Epidermal melanocyte (primary cell): ENCODE measurements around the gene ALDH8A1.

ENCODE experiments used
- DNase-seq: peaks from one replicate; pipeline ENCODE4 v3.0.0; 2011; ENCODE audit warnings: low spot score; ENCODE audit not compliant: insufficient read length

ALDH8A1 gene

GRCh38 chr6:134949927-134950326 is at the start of gene ALDH8A1:
Gene ALDH8A1, minus strand, starts transcription at chr6:134950101. Its CDS starts 48 bp downstream, at chr6:134950053.
- no peak for DNase-seq

- no peak for DNase-seq
Measured at GRCh38 chr6:134999107-134999506, 49.2 kb upstream of the ALDH8A1 start.

DNA sequence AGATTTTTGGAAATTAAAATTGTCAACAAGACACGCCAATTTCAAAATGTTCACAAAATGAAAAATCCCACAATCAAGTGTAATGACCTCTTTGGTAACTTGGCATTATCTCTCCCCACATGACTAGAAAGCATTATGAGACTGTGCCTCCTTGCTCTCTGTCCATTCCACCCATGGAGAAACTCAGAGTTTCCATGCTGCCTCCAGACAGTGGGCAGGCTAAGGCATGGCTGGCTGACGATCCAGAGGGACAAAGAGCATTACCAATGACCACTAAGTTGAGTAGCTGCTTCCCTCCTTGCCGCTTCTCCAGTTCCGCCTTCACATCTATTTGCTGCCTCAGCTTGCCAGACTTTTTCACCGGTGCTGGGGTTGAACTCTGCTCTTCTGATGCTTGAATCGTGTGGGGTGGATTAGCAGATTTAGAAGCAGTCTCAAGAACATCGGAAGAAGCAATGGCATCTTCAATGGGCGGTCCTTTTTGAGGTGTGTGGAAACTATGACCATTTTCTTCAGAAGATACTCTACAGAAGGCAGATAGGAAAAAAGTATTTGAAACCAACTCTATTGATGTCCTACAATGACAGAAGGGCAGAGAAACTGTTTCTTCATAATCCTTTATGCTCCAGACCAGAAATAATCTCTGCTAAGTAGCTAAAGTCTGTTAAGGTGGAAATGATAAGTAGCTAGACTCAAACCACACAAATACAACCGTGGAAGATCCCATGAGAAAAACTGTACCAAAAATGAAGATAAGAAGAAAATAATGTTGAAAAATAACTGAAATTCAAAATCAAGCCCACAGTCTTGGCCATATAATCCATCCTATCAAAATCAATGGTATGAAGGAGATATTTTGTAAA is 47.5 kb upstream of the ALDH8A1 start:
- no peak for DNase-seq

DNA sequence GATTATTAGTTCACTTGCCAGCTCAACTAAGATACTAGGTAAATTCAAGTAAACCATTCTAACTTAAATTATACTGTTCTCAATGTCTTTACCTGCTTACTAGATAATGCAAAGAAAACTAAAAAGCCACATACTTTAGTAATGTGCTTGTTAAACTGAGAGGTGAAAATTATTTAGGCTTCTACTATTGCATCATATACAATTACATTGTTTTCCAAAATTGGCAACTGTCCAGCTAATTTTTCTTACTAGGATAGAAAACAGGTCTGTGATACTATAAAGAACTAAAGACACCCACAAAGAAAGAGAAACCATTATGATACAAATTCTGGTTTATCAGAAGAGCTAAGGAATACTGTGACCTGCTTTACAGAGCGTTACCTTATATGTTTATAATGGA is 45.6 kb upstream of the ALDH8A1 start:
- DNase-seq = no peak

- DNase-seq = no peak
Measured at GRCh38 chr6:134994431-134994830, 44.5 kb upstream of the ALDH8A1 start.

DNA sequence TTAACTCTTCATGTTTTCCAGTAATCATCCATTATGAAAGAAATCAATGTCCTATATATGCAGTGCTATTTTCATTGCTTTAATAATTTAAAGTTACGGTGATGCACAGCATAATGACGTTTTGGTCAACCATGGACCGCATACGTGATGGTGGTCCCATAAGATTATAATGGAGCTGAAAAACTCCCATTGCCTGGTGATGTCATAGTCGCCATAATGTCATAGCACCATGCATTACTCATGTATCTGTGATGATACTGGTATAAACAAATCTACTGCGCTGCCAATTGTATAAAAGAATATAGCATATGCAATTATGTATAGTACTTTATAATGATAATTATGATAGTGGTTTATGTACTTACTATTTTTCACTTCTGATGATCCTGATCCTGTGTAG is 42.3 kb upstream of the ALDH8A1 start:
- no peak for DNase-seq

DNA sequence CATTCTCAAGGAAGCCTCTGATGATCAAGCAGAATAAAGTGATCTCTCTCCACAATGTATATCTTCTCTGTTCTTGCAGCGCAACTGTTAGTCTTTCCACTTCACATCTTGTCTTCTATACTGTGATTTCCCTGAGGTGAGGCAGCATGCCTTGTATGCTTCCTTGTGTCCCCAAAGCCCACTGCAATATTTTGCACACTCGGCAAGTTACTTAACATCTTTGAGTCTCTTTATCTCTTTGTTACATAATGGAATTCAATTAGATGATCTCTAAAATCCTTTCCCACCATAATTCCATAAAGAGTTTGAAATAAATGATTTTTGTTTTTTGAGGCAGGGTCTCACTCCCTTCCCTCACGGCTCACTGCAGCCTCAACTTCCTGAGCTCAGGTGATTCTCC is 40.4 kb upstream of the ALDH8A1 start:
- no peak for DNase-seq

DNA sequence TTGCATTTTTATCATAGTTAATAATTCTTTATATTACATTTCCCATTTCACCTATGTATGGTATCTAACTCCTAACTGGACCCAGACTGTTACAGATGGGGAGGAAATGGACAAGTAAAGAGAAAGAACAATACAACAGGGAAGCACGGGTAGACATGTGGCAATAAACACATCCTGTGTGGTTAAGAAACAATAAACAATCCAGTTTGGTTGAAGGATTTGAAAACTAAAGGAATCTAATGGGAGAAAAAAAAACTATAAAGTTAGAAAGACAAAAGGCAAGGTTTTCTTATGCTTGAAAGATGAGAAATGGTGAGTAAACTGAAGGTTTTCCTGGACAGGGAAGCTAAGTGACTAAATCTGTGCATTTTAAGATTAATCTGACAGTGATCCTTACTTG is 34.9 kb upstream of the ALDH8A1 start:
- no peak for DNase-seq

- DNase-seq = no peak
Measured at GRCh38 chr6:134983823-134984222, 33.9 kb upstream of the ALDH8A1 start.

DNA sequence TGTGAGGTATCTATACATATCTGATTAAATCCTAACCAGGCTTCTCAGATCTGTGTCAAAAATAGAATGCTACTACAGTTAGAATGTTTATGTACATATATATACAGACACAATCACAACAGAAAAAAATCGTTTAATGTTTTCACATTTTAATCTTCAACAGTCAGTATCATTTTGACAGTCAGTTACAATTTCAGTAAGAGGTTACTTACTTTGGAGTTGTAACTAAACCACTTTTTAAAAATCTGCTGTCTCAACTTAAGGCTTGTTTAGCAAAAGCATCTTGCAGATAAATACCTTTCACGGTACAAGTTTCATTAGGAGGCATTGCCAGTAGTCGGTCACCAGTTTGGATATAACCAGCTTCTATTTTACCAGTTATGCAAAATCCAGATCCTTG is 32.3 kb upstream of the ALDH8A1 start:
- no peak for DNase-seq

DNA sequence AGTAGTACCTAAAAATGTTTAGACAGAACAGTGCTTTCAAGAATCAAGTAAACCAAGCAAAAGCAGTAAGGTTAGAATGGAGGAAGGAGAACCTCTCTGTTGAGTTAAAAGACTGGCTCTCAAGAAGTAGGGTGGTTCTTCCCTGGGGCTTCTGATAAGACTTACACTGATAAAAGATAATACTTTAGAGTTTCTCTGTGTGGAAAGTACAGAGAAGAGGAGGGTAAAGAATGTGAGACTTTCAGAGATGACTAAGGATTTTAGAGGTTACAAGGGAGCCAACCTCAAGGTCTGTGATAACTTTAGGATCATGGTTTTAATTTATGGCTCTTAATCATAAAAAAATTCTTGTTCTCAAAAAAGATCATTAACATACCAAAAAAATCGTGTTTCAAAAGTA is 30.9 kb upstream of the ALDH8A1 start:
- DNase-seq = no peak

DNA sequence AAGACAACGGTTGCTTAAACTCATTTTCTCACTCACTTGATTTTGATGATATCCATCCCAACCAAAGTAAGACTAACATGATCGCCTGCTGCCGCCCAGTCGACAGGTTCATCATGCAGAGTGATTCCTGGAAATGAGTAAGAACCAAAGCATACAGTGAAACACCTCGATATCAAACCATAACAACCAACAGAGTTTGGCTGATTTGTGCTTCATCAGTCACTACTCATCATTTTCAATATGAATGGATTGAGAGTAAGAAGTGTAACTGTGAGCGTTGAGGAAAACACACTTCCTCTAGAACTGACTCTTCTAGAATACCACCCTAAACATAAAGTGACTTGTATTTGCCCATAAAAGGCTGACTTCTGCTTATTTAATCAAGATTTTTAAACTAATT is 29.2 kb upstream of the ALDH8A1 start:
- no peak for DNase-seq

GRCh38 chr6:134974370-134974769 is 24.5 kb upstream of the ALDH8A1 start:
- DNase-seq = no peak

DNA sequence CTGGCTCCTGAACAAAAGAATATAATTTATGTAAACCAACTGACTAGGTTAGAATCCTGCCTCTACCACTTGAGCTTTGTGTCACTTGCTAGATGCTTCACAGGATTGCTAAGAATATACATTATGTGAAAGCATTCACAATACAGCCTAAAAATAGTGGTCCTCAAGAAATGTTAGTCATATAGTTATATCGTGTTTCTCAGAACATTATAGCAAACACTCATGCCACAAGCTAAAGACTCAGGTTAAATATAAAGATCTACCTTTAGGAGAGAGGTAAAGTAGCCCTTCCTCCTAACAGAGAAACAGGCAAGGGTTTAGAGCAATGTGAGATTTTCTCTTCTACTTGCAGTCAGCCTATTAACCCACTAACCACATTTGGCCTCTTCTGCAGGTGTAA is 17.8 kb upstream of the ALDH8A1 start:
- no peak for DNase-seq

DNA sequence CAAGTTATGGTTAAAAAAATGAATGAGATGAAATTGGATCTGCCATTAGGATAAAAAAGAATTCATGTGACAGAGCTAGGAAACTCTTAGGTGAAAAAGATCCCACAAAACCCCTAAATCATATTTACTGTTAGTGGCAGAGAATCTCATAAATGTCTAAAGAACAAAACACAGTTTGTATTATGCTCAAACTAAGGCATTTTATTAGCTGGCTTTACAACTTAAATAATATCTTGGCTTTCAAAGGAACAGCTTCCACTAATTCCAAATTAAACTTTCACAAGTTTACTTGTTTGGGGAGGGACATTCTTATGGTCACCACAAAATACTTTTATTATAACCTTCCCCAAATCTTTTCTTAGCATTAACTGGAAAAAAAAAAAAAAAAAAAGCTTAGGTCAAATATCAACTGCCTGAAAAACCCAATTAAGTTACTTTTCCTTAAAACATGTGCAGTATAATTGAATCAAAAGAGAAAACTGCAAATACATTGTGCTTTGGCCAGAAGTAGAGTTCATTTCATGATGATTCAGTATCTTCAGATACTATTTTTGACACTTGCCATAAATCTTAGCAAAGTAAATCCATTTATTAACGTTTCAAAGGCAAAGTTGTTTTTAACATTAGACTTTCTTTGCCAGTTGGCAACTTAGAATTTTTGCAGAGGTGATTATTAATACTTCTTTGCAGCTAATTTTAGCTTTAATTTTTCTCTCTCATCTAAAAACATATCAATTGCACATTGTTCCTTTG is 14.7 kb upstream of the ALDH8A1 start:
- no peak for DNase-seq

DNA sequence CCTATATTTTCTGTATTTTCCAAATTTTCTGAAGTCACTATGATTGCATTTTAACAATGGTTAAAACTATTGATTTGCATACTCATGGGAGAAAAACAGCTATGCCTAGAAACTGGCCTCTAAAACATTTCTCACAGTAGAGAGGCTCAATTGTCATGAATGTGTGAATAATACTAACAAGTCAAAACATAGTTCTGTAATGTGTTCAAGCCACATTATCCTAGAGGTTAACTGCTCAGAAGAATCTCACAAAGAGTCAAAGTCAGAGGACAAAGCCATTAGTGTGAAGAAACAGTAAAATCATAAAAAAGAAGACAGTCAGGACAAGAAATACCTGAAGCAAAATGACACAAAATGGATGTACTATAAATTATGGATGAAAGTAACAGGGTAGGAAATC is 12.5 kb upstream of the ALDH8A1 start:
- no peak for DNase-seq

DNA sequence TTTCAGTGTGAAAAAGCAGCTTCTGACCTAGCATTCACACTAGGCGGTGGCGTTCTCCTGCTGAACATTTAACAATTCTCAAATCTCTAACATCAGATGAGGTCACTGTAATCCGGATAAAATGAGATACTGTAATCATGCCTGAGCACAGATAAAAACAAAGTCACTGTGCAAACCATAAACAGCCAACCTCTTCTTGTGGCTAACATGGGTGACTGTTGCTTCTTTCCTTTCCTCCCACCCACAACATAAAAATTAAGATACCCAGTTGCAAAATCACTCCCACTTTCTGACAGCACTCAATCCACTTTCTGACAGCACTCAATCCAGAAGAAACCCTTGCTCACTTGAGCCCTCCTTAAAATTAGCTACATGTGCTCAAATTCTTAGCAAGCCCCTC is 11.5 kb upstream of the ALDH8A1 start:
- DNase-seq = no peak

- DNase-seq = no peak
Measured at GRCh38 chr6:134959603-134960002, 9.7 kb upstream of the ALDH8A1 start.

DNA sequence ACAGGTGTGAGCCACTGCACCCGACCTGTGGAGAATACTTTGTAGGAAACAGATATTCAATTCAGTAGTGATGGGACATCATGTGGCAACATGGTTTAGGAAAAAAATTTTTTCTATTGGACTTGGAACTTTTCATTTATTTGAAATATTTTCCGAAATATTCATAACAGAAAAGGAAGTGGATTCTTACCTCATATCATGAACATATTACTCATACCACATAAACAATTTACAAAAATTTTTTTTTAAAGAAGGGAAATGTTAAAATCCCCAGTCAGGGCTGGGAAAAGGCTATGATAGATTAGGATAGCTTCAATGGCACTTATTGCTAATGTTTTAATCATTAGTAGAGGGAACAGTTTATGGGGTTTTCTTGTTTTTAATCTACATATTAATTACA is 6.8 kb upstream of the ALDH8A1 start:
- no peak for DNase-seq

- no peak for DNase-seq
Measured at GRCh38 chr6:134956032-134956431, 6.1 kb upstream of the ALDH8A1 start.

- DNase-seq = no peak
Measured at GRCh38 chr6:134954272-134955000, 4.5 kb upstream of the ALDH8A1 start.
